Mucosa of stomach (tissue), 1 donor: Measurements from ENCODE around the gene LANCL3.

Experiments used
- H3K27me3 ChIP-seq: one replicate; pipeline ENCODE4 v1.7.0; 2013; ENCODE audit warnings: mild to moderate bottlenecking, low read length; ENCODE audit not compliant: control insufficient read depth, insufficient read depth
- H3K36me3 ChIP-seq: one replicate; pipeline ENCODE4 v1.7.0; 2013; ENCODE audit warnings: low read length; ENCODE audit not compliant: control insufficient read depth, insufficient read depth
- H3K4me1 ChIP-seq: one replicate; pipeline ENCODE4 v1.7.0; 2013; ENCODE audit warnings: mild to moderate bottlenecking, low read length; ENCODE audit not compliant: control insufficient read depth, insufficient read depth
- H3K4me3 ChIP-seq: one replicate; pipeline ENCODE4 v1.7.0; 2013; ENCODE audit warnings: low read length
- H3K9ac ChIP-seq: one replicate; pipeline ENCODE4 v1.7.0; 2013; ENCODE audit warnings: mild to moderate bottlenecking, low read length, moderate library complexity
- H3K9me3 ChIP-seq: one replicate; pipeline ENCODE4 v1.7.0; 2013; ENCODE audit warnings: mild to moderate bottlenecking, low read length, moderate library complexity; ENCODE audit not compliant: control insufficient read depth
- donor health status: Pancreatic carcinoma.

The LANCL3 gene

GRCh38 chrX:37726346-37726745 is 154.9 kb downstream of the LANCL3 start:
- no peak overlapping the region for H3K9ac ChIP-seq
- H3K4me3 ChIP-seq = no peak overlapping the region
- no peaks in the 10 kb centered on the region for H3K27me3 ChIP-seq
- H3K4me1 ChIP-seq = no peaks in the 10 kb centered on the region
- no peaks in the 10 kb centered on the region for H3K36me3 ChIP-seq
- no peaks in the 10 kb centered on the region for H3K9me3 ChIP-seq
